GM10248 (cell line): ENCODE data around the gene TOPBP1.

Experiments
- CTCF ChIA-PET: fragments of 300-600 bp; sonication (Branson Sonifier 250); formaldehyde crosslinking; extraction: SDS; loops from one replicate; lab custom pipeline; 2021; ENCODE audit warnings: antibody characterized with exemption; lab: Yijun Ruan, JAX
- POLR2A ChIA-PET: fragments of 350-650 bp; sonication (Branson Sonifier 250); formaldehyde crosslinking; extraction: SDS; loops from one replicate; lab custom pipeline; 2020; ENCODE audit warnings: antibody characterized with exemption; lab: Yijun Ruan, JAX
- DNase-seq: peaks from one replicate; pipeline ENCODE4 v3.0.0; 2012; ENCODE audit errors: extremely low spot score
- TF ChIP-seq, protein P1 (sequence below): IDR thresholded peaks from 2 replicates; pipeline ENCODE4 v1.5.1; 2012; ENCODE audit warnings: mild to moderate bottlenecking, low read depth; ENCODE audit errors: extremely low read depth, missing control alignments, control extremely low read depth

TOPBP1 gene

DNA sequence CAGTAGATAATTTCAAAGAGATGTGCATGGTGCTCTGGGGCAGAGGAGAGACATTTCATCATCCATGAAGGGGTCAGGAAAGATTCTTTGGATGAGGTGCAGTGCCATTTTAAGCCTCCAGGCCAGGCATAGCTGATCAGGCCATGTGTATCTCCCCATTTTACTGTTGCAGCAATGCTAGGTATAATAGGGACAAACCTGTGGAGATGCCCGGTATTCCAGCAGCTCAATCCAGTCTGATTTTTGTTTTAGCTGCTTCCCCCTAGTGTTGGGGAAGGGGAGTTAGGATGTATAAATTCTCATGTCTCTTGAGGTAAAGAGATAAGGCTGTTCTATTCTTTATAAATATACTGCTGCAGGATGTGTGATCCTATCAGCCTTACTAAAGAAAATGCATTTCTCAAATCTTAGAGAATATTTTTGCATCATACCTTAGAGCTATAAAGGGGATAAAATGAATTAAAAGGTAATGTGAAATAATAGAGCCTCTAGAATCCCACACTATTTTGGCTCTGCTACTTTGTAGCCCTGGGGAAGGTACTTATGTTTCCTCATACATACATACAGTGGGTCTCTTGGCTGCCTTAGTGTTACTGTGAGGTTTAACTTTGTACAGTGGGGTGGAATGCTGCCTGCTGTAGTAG lies 83.1 kb downstream of the TOPBP1 start:
- ChIA-PET CTCF (interaction anchor here (0.6 to 3.8 kb wide), 21 partner anchors 8 to 154 kb away, joined by 3 to 20 read pairs (median 3); no protein-coding TSS in a partner anchor), POLR2A (interaction anchor here (0.6 to 1.0 kb wide), 2 partner anchors 28 to 130 kb away, joined by 4 to 5 read pairs; no protein-coding TSS in a partner anchor)
- TF ChIP-seq, protein P1, sequence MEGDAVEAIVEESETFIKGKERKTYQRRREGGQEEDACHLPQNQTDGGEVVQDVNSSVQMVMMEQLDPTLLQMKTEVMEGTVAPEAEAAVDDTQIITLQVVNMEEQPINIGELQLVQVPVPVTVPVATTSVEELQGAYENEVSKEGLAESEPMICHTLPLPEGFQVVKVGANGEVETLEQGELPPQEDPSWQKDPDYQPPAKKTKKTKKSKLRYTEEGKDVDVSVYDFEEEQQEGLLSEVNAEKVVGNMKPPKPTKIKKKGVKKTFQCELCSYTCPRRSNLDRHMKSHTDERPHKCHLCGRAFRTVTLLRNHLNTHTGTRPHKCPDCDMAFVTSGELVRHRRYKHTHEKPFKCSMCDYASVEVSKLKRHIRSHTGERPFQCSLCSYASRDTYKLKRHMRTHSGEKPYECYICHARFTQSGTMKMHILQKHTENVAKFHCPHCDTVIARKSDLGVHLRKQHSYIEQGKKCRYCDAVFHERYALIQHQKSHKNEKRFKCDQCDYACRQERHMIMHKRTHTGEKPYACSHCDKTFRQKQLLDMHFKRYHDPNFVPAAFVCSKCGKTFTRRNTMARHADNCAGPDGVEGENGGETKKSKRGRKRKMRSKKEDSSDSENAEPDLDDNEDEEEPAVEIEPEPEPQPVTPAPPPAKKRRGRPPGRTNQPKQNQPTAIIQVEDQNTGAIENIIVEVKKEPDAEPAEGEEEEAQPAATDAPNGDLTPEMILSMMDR, result peak; percentile 37
- DNase-seq, result no peak

DNA sequence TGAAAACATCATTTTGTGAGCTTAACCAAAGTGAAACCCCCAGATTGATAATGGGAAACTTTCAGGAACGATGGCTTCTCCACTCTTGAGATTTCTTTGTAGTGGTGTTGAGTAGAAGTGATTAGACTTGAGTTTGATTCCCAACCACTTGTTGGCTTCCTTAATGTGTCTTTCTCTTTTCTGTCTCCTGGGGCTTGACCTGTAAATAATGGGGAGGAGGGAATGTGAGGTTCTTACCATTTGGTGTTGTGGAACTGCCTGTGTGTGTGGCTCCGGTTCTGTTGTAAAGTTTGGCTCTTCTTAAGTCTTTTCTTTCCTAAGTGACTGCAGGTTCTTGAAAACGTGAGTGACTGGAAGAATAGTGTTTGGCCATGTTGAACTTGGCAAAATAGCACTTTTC lies 85.6 kb downstream of the TOPBP1 start:
- no peak for DNase-seq
- ChIA-PET POLR2A (no interaction called here), CTCF (interaction anchor here (3.8 kb wide), 1 partner anchor 12 kb away, joined by 20 read pairs; no protein-coding TSS in a partner anchor)

DNA sequence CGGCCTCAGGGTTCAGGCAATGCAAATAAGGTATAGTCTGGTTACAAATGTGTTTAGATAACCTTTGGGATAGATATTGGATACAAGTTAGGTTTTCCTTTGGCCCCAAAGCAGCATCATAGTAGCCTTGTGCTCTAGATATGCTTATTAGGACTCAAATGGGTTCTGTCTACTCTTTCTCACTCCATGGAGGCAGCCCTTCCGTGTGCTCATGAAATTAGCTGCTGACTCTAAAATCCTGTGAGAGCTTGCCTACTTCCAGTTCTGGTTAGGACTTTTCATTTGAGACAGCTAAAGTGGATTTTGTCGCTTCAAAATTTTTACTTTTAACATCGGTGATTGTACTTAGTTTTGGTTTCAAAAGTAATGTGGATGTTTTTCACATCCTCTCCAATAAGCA lies 86.7 kb downstream of the TOPBP1 start:
- TF ChIP-seq, protein P1, result no peak
- ChIA-PET CTCF (interaction anchor here (0.9 to 3.9 kb wide), 8 partner anchors 12 to 133 kb away, joined by 3 to 19 read pairs (median 4); no protein-coding TSS in a partner anchor), POLR2A (interaction anchor here (0.5 to 2.3 kb wide), 3 partner anchors 9 to 106 kb away, joined by 3 to 12 read pairs (median 3); no protein-coding TSS in a partner anchor)
- DNase-seq, result no peak

More for the DNA sequence above, 85.6 kb downstream of the TOPBP1 start:
- TF ChIP-seq, protein P1, result no peak

- TF ChIP-seq, protein P1, result peak; percentile 13
- ChIA-PET POLR2A (interaction anchor here (0.5 to 2.3 kb wide), 4 partner anchors 10 to 105 kb away, joined by 3 to 12 read pairs (median 3); no protein-coding TSS in a partner anchor), CTCF (interaction anchor here (0.9 to 3.9 kb wide), 9 partner anchors 11 to 133 kb away, joined by 3 to 19 read pairs (median 4); no protein-coding TSS in a partner anchor)
- peak; percentile 68 for DNase-seq
These were observed 87.4 kb downstream of the TOPBP1 start for GRCh38 chr3:133574260-133574881.

GRCh38 chr3:133573629-133574194 lies 88.0 kb downstream of the TOPBP1 start, which contains the start of gene CDV3:
TSS of gene CDV3 (plus strand) at chr3:133573686. CDS start at chr3:133574045, 359 bp downstream.
- ChIA-PET POLR2A (interaction anchor here (0.7 to 2.3 kb wide), 11 partner anchors 11 to 126 kb away, joined by 3 to 12 read pairs (median 3); no protein-coding TSS in a partner anchor), CTCF (interaction anchor here (0.7 to 3.9 kb wide), 14 partner anchors 10 to 847 kb away, joined by 3 to 19 read pairs (median 4); no protein-coding TSS in a partner anchor)
- no peak for DNase-seq
- TF ChIP-seq, protein P1, result no peak

GRCh38 chr3:133573054-133573628 lies 88.6 kb downstream of the TOPBP1 start:
- CTCF ChIA-PET, result interaction anchor here (0.7 to 3.9 kb wide), 16 partner anchors 10 to 847 kb away, joined by 3 to 19 read pairs (median 4); no protein-coding TSS in a partner anchor
- POLR2A ChIA-PET, result interaction anchor here (0.7 to 2.3 kb wide), 10 partner anchors 13 to 915 kb away, joined by 3 to 12 read pairs (median 4); no protein-coding TSS in a partner anchor
- TF ChIP-seq, protein P1, result peak; percentile 11
- peak; percentile 93 for DNase-seq
